Measurements from ENCODE around the gene CASK.

- TF ChIP-seq POLR2A (IDR thresholded peaks at IDR 0.05), result no peak
- no peak for TF ChIP-seq CTCF (IDR thresholded peaks at IDR 0.05)
These were observed 393.3 kb downstream of the CASK start for GRCh38 chrX:41530085-41530484.

Measured in thyroid gland (tissue), 4 donors.